GM12875 (cell line): ENCODE results near the gene NCAPD3.

ENCODE experiments used
- H3K4me3 ChIP-seq: one replicate; pipeline ENCODE4 v1.5.1; 2011; ENCODE audit warnings: low read depth, low read length, control low read depth
- CTCF ChIP-seq: IDR thresholded peaks from 2 replicates; pipeline ENCODE4 v1.5.1; 2011; ENCODE audit warnings: low read depth, mild to moderate bottlenecking, control low read depth, inconsistent platforms, low read length, moderate library complexity, borderline replicate concordance; ENCODE audit not compliant: insufficient read depth

NCAPD3 gene

GRCh38 chr11:134157451-134157850 lies 66.3 kb downstream of the NCAPD3 start:
- no peak for TF ChIP-seq CTCF
- H3K4me3 ChIP-seq = no peak overlapping the region

- no peak for TF ChIP-seq CTCF
Measured at GRCh38 chr11:134155946-134156865, 67.6 kb downstream of the NCAPD3 start.

GRCh38 chr11:134155456-134155855 lies 68.3 kb downstream of the NCAPD3 start:
- no peak for TF ChIP-seq CTCF
- no peak overlapping the region for H3K4me3 ChIP-seq

More at GRCh38 chr11:134155946-134156865, 67.6 kb downstream of the NCAPD3 start:
- no peak overlapping the region for H3K4me3 ChIP-seq

GRCh38 chr11:134154441-134154840 lies 69.3 kb downstream of the NCAPD3 start:
- H3K4me3 ChIP-seq = no peak overlapping the region
- TF ChIP-seq CTCF = no peak

DNA sequence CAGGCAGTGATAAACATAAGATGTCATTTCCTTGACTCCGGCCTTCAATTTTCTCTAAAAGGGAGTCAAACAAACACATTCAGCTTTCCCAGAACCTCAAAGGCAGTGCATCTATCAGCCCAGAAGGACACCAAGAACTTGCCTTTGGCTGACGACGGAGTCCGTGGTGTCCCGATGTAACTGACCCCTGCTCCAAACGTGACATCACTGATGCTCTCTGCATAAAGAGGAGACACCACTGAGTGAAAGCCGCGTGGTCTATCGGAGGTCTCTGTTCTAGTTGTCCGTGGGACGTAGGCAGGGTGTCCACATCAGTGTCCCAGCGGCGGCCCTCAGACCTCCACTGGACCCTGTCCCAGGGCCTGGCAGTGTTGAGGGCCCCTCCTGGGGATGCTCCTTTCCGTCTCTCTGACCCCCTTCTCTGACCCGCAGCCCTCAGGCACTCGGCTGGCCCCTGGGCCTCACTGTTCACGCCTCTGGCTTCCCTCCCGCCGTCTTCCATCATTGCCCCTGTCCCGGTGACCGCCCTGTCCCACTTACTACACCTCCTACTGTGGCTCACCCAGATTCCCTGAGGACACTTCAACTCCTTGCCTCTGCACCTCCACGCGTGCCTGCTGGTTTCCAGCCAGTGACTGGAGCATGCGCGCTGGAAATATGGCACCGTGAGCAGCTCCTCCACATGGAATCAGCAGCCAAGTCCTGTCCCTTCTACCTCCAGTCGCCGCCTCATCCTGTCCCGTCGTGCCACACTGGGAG lies 70.4 kb downstream of the NCAPD3 start:
- no peak for TF ChIP-seq CTCF

DNA sequence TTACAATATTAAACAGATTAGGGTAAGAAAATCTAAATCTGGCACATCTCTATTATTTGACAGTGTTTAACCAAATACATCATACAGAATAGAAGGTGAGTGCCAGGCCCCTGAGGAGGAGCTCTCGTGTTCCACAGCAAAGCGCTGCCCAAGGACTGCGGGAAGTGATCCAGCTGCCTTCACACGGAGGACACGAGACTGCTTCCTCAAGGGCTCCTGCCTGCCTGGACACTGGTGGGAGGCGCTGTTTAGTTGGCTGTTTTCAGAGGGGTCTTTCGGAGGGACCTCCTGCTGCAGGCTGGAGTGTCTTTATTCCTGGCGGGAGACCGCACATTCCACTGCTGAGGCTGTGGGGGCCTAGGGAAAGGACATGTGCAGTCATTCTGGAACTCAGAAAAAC lies 71.1 kb downstream of the NCAPD3 start:
- no peak for TF ChIP-seq CTCF
- H3K4me3 ChIP-seq = no peak overlapping the region

More for the DNA sequence above, 70.4 kb downstream of the NCAPD3 start:
- no peak overlapping the region for H3K4me3 ChIP-seq
